NCI-H345 treated with DMSO at 0.1 percent for 48 hours (cell line): Measurements from ENCODE around the gene CYBB.
A peak's percentile ranks its signal among the peaks of the same experiment; 100 is the strongest.
"Not testable (repeated sequence)": the region's sequence is repeated elsewhere in the genome, so short reads cannot be mapped to it uniquely, and the experiment has no call there.

ENCODE experiments used
- DNase-seq: peaks from one replicate; lab custom pipeline; 2025; ENCODE audit not compliant: unreplicated experiment; lab: John Stamatoyannopoulos, UW

Gene CYBB

GRCh38 chrX:37779857-37780256 is at the start of gene CYBB:
CYBB (plus strand) TSS chrX:37780059; CDS start chrX:37780078, 19 bp downstream.
- no peak for DNase-seq

- peak; percentile 50 for DNase-seq
Observed at GRCh38 chrX:37745354-37745753, 34.5 kb upstream of the CYBB start.

- DNase-seq = no peak
Observed at GRCh38 chrX:37745835-37746217, 34.0 kb upstream of the CYBB start.

GRCh38 chrX:37746218-37746941 is 33.5 kb upstream of the CYBB start:
- DNase-seq = no peak

GRCh38 chrX:37746951-37747350 is 32.9 kb upstream of the CYBB start:
- DNase-seq = no peak

GRCh38 chrX:37752281-37752680 is 27.6 kb upstream of the CYBB start:
- no peak for DNase-seq

GRCh38 chrX:37752936-37753335 is 26.9 kb upstream of the CYBB start:
- DNase-seq = no peak

- no peak for DNase-seq
Observed at GRCh38 chrX:37753384-37753783, 26.5 kb upstream of the CYBB start.

- no peak for DNase-seq
Observed at GRCh38 chrX:37754516-37754915, 25.3 kb upstream of the CYBB start.

- no peak for DNase-seq
Observed at GRCh38 chrX:37755025-37755424, 24.8 kb upstream of the CYBB start.

- no peak for DNase-seq
Observed at GRCh38 chrX:37757082-37757481, 22.8 kb upstream of the CYBB start.

GRCh38 chrX:37759351-37759750 is 20.5 kb upstream of the CYBB start:
- no peak for DNase-seq

- no peak for DNase-seq
Observed at GRCh38 chrX:37759878-37760418, 19.9 kb upstream of the CYBB start.

GRCh38 chrX:37763400-37763799 is 16.5 kb upstream of the CYBB start:
- DNase-seq = no peak

- no peak for DNase-seq
Observed at GRCh38 chrX:37765507-37765906, 14.4 kb upstream of the CYBB start.

- DNase-seq = no peak
Observed at GRCh38 chrX:37767430-37767829, 12.4 kb upstream of the CYBB start.

- not testable (repeated sequence) for DNase-seq
Observed at GRCh38 chrX:37768866-37769265, 11.0 kb upstream of the CYBB start.

- no peak for DNase-seq
Observed at GRCh38 chrX:37776283-37776986, 3.4 kb upstream of the CYBB start.

- no peak for DNase-seq
Observed at GRCh38 chrX:37776987-37777325, 2.9 kb upstream of the CYBB start.

- no peak for DNase-seq
Observed at GRCh38 chrX:37781081-37781480, 1.2 kb downstream of the CYBB start.

GRCh38 chrX:37781814-37782213 is 2.0 kb downstream of the CYBB start:
- no peak for DNase-seq

GRCh38 chrX:37782359-37782758 is 2.5 kb downstream of the CYBB start:
- no peak for DNase-seq

GRCh38 chrX:37783305-37783704 is 3.4 kb downstream of the CYBB start:
- DNase-seq = no peak
